Panc1 (cell line): Measurements from ENCODE around the gene B3GALT5. TPM values are rescaled to one million over a fixed set of nuclear protein-coding genes. Genes with fewer than 3 reads are reported as not detected.

Experiments used
- ATAC-seq: fragments of 200-7000 bp; cut with Tn5 transposase; 2 replicates; pipeline ENCODE4 v1.9.1; 2020; ENCODE audit warnings: mild to moderate bottlenecking, moderate library complexity
- BruUV-seq: library from RNA; stranded (reverse); fragments of 400-500 nt; replicated peaks from 2 replicates; lab custom pipeline; 2021; lab: Mats Ljungman, UMichigan
- CTCF ChIA-PET: fragments of 300-600 bp; sonication (Branson Sonifier 250); formaldehyde crosslinking; loops from one replicate; lab custom pipeline; 2022; ENCODE audit warnings: antibody characterized with exemption; lab: Charles Lee
- POLR2A ChIA-PET: fragments of 300-600 bp; sonication (Branson Sonifier 250); formaldehyde crosslinking; loops from one replicate; lab custom pipeline; 2022; ENCODE audit warnings: antibody characterized with exemption; lab: Charles Lee
- DNase-seq: peaks from one replicate; pipeline ENCODE4 v3.0.0-alpha.2; 2010; ENCODE audit warnings: low read depth, low spot score
- H3K27ac ChIP-seq: 2 replicates; pipeline ENCODE4 v1.5.1; 2011; ENCODE audit warnings: mild to moderate bottlenecking, low read length, inconsistent platforms
- H3K27me3 ChIP-seq: fragments of 200-500 bp; sonication (Bioruptor generic); 2 replicates; pipeline ENCODE4 v1.6.0; 2014; ENCODE audit warnings: low read length, inconsistent platforms; ENCODE audit not compliant: control insufficient read depth, insufficient read depth
- H3K36me3 ChIP-seq: fragments of 200-500 bp; sonication (Bioruptor generic); 2 replicates; pipeline ENCODE4 v1.5.1; 2014; ENCODE audit warnings: inconsistent platforms, mild to moderate bottlenecking, low read length, moderate library complexity; ENCODE audit not compliant: control insufficient read depth, insufficient read depth
- H3K4me1 ChIP-seq: 2 replicates; pipeline ENCODE4 v1.5.1; 2011; ENCODE audit warnings: inconsistent platforms, mild to moderate bottlenecking, low read length, moderate library complexity; ENCODE audit not compliant: control insufficient read depth, insufficient read depth
- H3K4me3 ChIP-seq, 2 experiments: 2 replicates each; pipeline ENCODE4 v1.5.1; 2011 to 2012; ENCODE audit warnings: low read depth in 2 of 2, low read length in 2 of 2, mild to moderate bottlenecking in 2 of 2, inconsistent platforms in 1 of 2, moderate library complexity in 1 of 2
- H3K9me3 ChIP-seq: fragments of 200-500 bp; sonication (Bioruptor generic); 2 replicates; pipeline ENCODE4 v1.5.1; 2014; ENCODE audit warnings: low read depth, mild to moderate bottlenecking, inconsistent platforms, low read length, moderate library complexity; ENCODE audit not compliant: control insufficient read depth, insufficient read depth
- CTCF ChIP-seq: fragments of 450-650 bp; IDR thresholded peaks from 2 replicates; pipeline ENCODE4 v1.5.1; 2017; ENCODE audit warnings: mild to moderate bottlenecking
- POLR2AphosphoS5 ChIP-seq: IDR thresholded peaks from 2 replicates; pipeline ENCODE4 v1.6.1; 2012; ENCODE audit warnings: mild to moderate bottlenecking, low read depth, low read length, moderate library complexity
- REST ChIP-seq, 2 experiments: IDR thresholded peaks; 2 replicates each; pipeline ENCODE4 v1.6.1; 2011 to 2012; ENCODE audit warnings: low read depth in 2 of 2, control low read depth in 1 of 2, low read length in 1 of 2, mild to moderate bottlenecking in 1 of 2, moderate library complexity in 1 of 2; ENCODE audit not compliant: insufficient read depth in 1 of 2
- SIN3A ChIP-seq: IDR thresholded peaks from 2 replicates; pipeline ENCODE4 v1.6.1; 2012; ENCODE audit warnings: low read depth, mild to moderate bottlenecking, low read length, moderate library complexity, borderline replicate concordance; ENCODE audit not compliant: insufficient read depth
- TCF7L2 ChIP-seq: IDR thresholded peaks from 2 replicates; pipeline ENCODE4 v1.6.1; 2011; ENCODE audit warnings: mild to moderate bottlenecking, low read depth, low read length, inconsistent platforms
- in situ Hi-C: cut with HindIII; loops from 2 replicates; pipeline ENCODE4 v1.10.0; 2016; ENCODE audit warnings: low sequenced_read_pairs, low pct_unique_long_range_greater_than_20kb
- intact Hi-C: fragments of 100-400 bp; cut with micrococcal nuclease; formaldehyde crosslinking; loops from one replicate; pipeline ENCODE4 v1.10.0; 2022; ENCODE audit not compliant: unreplicated experiment
- total RNA-seq: library from RNA; stranded (reverse); gene quantifications from one replicate; pipeline ENCODE4 v1.2.1, GENCODE V29; 2021; ENCODE audit not compliant: unreplicated experiment

B3GALT5 gene
- total RNA-seq, 1 experiment from 2014 or later, result 0.10 TPM

DNA sequence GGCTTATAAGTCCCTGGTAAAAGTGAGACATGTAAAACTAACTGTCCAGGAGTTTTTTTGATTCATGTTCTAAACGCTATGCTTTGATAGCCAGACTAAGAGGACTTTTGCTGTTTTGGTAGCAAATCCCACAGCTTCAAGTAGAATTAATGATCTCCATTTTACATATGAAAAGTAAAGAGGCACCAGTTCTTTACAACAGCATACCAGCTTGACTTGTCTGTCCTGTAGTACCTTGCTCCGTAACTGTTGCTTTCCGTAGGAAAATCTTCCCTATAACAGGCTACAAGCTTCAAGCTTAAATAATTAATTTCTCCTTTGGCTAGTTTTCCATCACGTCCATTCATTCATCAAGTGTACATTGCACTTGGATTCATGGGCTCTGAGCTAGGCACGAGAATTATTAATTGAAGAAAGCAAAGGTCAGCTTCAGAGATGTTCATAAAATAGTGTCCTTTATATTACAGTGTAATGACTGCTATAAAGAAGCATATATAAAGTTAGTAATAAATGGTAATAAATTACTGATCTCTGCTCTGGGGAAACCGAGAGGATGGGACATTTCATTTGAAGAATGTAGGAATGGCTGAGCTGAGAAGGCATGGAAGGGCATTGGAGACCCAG lies 29.2 kb downstream of the B3GALT5 start:
- no peak overlapping the region for H3K27ac ChIP-seq
- H3K4me3 ChIP-seq, result no peak overlapping the region
- ATAC-seq (no peak), DNase-seq (no peak)
- in situ Hi-C loops (no loop called here), intact Hi-C loops (no loop called here)
- peaks cover 2% of the 10 kb centered on the region for H3K27me3 ChIP-seq
- BruUV-seq, result no TSS peak
- no peaks in the 10 kb centered on the region for H3K36me3 ChIP-seq
- no peaks in the 10 kb centered on the region for H3K4me1 ChIP-seq
- H3K9me3 ChIP-seq, result no peaks in the 10 kb centered on the region
- ChIA-PET POLR2A (no interaction called here), CTCF (no interaction called here)
- TF ChIP-seq TCF7L2 (no peak), SIN3A (no peak), REST (IDR thresholded peaks at IDR 0.05; ENCODE audit: insufficient read depth in 1 of 2, low read depth in 2 of 2, low read length in 1 of 2) (no peak), POLR2AphosphoS5 (no peak), CTCF (no peak)

DNA sequence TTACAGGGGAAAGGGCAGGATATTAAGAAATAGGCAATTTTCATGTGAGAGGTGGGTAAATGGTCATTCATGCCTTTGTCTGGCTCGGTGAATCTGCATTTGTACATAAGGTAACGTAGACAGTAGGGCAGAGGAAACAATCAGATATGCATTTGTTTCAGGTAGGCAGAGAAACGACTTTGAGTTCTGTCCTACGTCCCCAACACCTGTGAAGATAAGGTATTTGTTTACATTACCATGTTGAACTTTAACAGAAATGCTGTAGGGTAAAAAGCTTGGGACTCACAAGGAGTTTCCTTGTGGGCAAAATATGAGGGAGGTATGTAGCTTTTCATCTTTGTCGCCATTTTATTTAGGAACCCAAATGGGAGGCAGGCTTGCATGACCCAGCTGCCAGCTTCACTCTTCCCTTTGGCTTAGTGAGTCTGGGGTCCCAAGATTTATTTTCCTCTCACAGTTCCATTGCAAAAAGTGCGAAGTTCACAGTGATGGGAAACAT lies 31.4 kb downstream of the B3GALT5 start:
- H3K4me1 ChIP-seq, result no peaks in the 10 kb centered on the region
- ATAC-seq (no peak), DNase-seq (no peak)
- CTCF ChIA-PET, result no interaction called here
- H3K9me3 ChIP-seq, result no peaks in the 10 kb centered on the region
- POLR2A ChIA-PET, result no interaction called here
- no peaks in the 10 kb centered on the region for H3K36me3 ChIP-seq
- no TSS peak for BruUV-seq
- peaks cover 2% of the 10 kb centered on the region for H3K27me3 ChIP-seq
- no peak overlapping the region for H3K4me3 ChIP-seq
- in situ Hi-C loops (no loop called here), intact Hi-C loops (no loop called here)
- TF ChIP-seq TCF7L2, result no peak
- TF ChIP-seq REST (IDR thresholded peaks at IDR 0.05; ENCODE audit: insufficient read depth in 1 of 2, low read depth in 2 of 2, low read length in 1 of 2), result no peak
- no peak for TF ChIP-seq POLR2AphosphoS5
- no peak for TF ChIP-seq SIN3A
- no peak for TF ChIP-seq CTCF
- no peak overlapping the region for H3K27ac ChIP-seq
